Body of pancreas (tissue), 4 donors: ENCODE results near the gene IL1RAPL2.

Experiments
- CTCF ChIP-seq, 7 experiments: fragments of 450-650 bp in 4 of 7; fragments of 200-600 bp in 3 of 7; sonication (generic) in 3 of 7; IDR thresholded peaks; one replicate each; pipeline ENCODE4 v1.5.1; 2016 to 2019; ENCODE audit warnings: antibody characterized with exemption in 7 of 7
- POLR2A ChIP-seq, 3 donors: fragments of 450-650 bp; IDR thresholded peaks; one replicate each; pipeline ENCODE4 v1.6.1; 2016; ENCODE audit warnings: antibody characterized with exemption in 3 of 3, mild to moderate bottlenecking in 2 of 3

- no peak for TF ChIP-seq CTCF (IDR thresholded peaks at IDR 0.05)
- no peak for TF ChIP-seq POLR2A (IDR thresholded peaks at IDR 0.05)
Observed at GRCh38 chrX:105221374-105221773, 655.4 kb downstream of the IL1RAPL2 start.
